HFF-Myc (cell line): ENCODE results near the gene ARF3.
A peak's percentile ranks its signal among the peaks of the same experiment; 100 is the strongest.

Experiments
- DNase-seq: peaks from one replicate; pipeline ENCODE4 v3.0.0-alpha.2; 2011; ENCODE audit warnings: low read depth; ENCODE audit errors: extremely low read depth
- H3K4me3 ChIP-seq: replicated peaks from 2 replicates; pipeline ENCODE4 v1.5.1; 2011; ENCODE audit warnings: low read depth, mild to moderate bottlenecking, control low read depth, low read length
- CTCF ChIP-seq: IDR thresholded peaks from 2 replicates; pipeline ENCODE4 v1.5.1; 2012; ENCODE audit warnings: mild to moderate bottlenecking, low read depth, low read length, control low read depth; ENCODE audit errors: missing control alignments

Gene ARF3

GRCh38 chr12:48930475-48930874, 26.8 kb downstream of the ARF3 start:
- no peak for DNase-seq
- H3K4me3 ChIP-seq: no peak overlapping the region
- TF ChIP-seq CTCF: no peak

GRCh38 chr12:48929551-48929950, 27.7 kb downstream of the ARF3 start:
- no peak for DNase-seq
- H3K4me3 ChIP-seq: no peak overlapping the region
- TF ChIP-seq CTCF: no peak

GRCh38 chr12:48927261-48927660, 30.0 kb downstream of the ARF3 start:
- DNase-seq: no peak
- no peak overlapping the region for H3K4me3 ChIP-seq
- no peak for TF ChIP-seq CTCF

GRCh38 chr12:48925304-48926011, 31.8 kb downstream of the ARF3 start, which contains the start of gene FKBP11:
TSS of gene FKBP11 (minus strand) at chr12:48925492. CDS start at chr12:48925428, 64 bp downstream.
- TF ChIP-seq CTCF: no peak
- peak within 1 kb of the TSS; percentile 91 for H3K4me3 ChIP-seq
- no peak for DNase-seq

- peak; percentile 51 for TF ChIP-seq CTCF
- H3K4me3 ChIP-seq: peak overlapping the region; percentile 91
- DNase-seq: no peak
These were observed 32.5 kb downstream of the ARF3 start for GRCh38 chr12:48924617-48925303.

GRCh38 chr12:48923117-48923516, 34.2 kb downstream of the ARF3 start:
- no peak for DNase-seq
- peak overlapping the region; percentile 91; the same call in 1 of the 2 replicates for H3K4me3 ChIP-seq
- no peak for TF ChIP-seq CTCF
